Testis (tissue), 2 donors: ENCODE data around the gene ATP8A1.

Experiments used
- POLR2A ChIP-seq: fragments of 450-650 bp; IDR thresholded peaks from one replicate; pipeline ENCODE4 v1.6.1; 2017; ENCODE audit warnings: antibody characterized with exemption, mild to moderate bottlenecking, moderate library complexity
- TF ChIP-seq, protein P1 (sequence below), 3 experiments: fragments of 450-650 bp in 2 of 3; fragments of 200-600 bp in 1 of 3; sonication (generic) in 1 of 3; IDR thresholded peaks; one replicate each; pipeline ENCODE4 v1.5.1; 2016 to 2019; ENCODE audit warnings: antibody characterized with exemption in 3 of 3, mild to moderate bottlenecking in 2 of 3, moderate library complexity in 1 of 3

GRCh38 chr4:42398871-42399331 lies 258.0 kb downstream of the ATP8A1 start:
- TF ChIP-seq, protein P1, sequence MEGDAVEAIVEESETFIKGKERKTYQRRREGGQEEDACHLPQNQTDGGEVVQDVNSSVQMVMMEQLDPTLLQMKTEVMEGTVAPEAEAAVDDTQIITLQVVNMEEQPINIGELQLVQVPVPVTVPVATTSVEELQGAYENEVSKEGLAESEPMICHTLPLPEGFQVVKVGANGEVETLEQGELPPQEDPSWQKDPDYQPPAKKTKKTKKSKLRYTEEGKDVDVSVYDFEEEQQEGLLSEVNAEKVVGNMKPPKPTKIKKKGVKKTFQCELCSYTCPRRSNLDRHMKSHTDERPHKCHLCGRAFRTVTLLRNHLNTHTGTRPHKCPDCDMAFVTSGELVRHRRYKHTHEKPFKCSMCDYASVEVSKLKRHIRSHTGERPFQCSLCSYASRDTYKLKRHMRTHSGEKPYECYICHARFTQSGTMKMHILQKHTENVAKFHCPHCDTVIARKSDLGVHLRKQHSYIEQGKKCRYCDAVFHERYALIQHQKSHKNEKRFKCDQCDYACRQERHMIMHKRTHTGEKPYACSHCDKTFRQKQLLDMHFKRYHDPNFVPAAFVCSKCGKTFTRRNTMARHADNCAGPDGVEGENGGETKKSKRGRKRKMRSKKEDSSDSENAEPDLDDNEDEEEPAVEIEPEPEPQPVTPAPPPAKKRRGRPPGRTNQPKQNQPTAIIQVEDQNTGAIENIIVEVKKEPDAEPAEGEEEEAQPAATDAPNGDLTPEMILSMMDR (IDR thresholded peaks at IDR 0.05), result no peak
- TF ChIP-seq POLR2A, result no peak
